GM11168 (cell line): ENCODE results near the gene GYS1.
"Not testable (repeated sequence)": the region's sequence is repeated elsewhere in the genome, so short reads cannot be mapped to it uniquely, and the experiment has no call there.

Experiments
- in situ Hi-C: fragments of 300-500 bp; cut with MboI; formaldehyde crosslinking; loops from one replicate; pipeline ENCODE4 v1.12.0; 2022; ENCODE audit warnings: low sequenced_read_pairs; ENCODE audit not compliant: unreplicated experiment

The GYS1 gene

GRCh38 chr19:48950159-48950558, 43.0 kb downstream of the GYS1 start:
- in situ Hi-C loops, result no loop called here

- in situ Hi-C loops, result no loop called here
Observed at GRCh38 chr19:48947258-48947542, 45.9 kb downstream of the GYS1 start.

GRCh38 chr19:48946463-48947257, 46.4 kb downstream of the GYS1 start:
- in situ Hi-C loops, result no loop called here

- in situ Hi-C loops, result no loop called here
Observed at GRCh38 chr19:48945817-48946216, 47.3 kb downstream of the GYS1 start.

- in situ Hi-C loops, result no loop called here
Observed at GRCh38 chr19:48945415-48945814, 47.7 kb downstream of the GYS1 start.

- in situ Hi-C loops, result no loop called here
Observed at GRCh38 chr19:48943081-48943480, 50.0 kb downstream of the GYS1 start.

- in situ Hi-C loops, result no loop called here
Observed at GRCh38 chr19:48940902-48941301, 52.2 kb downstream of the GYS1 start.

- in situ Hi-C loops, result no loop called here
Observed at GRCh38 chr19:48938256-48938655, 54.9 kb downstream of the GYS1 start.

- in situ Hi-C loops, result no loop called here
Observed at GRCh38 chr19:48935864-48936263, 57.2 kb downstream of the GYS1 start.

GRCh38 chr19:48934837-48935236, 58.3 kb downstream of the GYS1 start:
- in situ Hi-C loops, result no loop called here

- in situ Hi-C loops, result no loop called here
Observed at GRCh38 chr19:48933382-48933932, 59.7 kb downstream of the GYS1 start, which contains the start of gene DHDH. DHDH (plus strand) TSS chr19:48933699; CDS start chr19:48933722, 23 bp downstream.

GRCh38 chr19:48928164-48929025, 64.7 kb downstream of the GYS1 start:
- in situ Hi-C loops, result no loop called here

GRCh38 chr19:48927692-48928091, 65.4 kb downstream of the GYS1 start:
- in situ Hi-C loops, result not testable (repeated sequence)

GRCh38 chr19:48926909-48927308, 66.2 kb downstream of the GYS1 start:
- in situ Hi-C loops, result no loop called here

GRCh38 chr19:48925890-48926289, 67.2 kb downstream of the GYS1 start:
- in situ Hi-C loops, result not testable (repeated sequence)

GRCh38 chr19:48925240-48925843, 67.8 kb downstream of the GYS1 start:
- in situ Hi-C loops, result no loop called here

- in situ Hi-C loops, result no loop called here
Observed at GRCh38 chr19:48922548-48923490, 70.3 kb downstream of the GYS1 start.

GRCh38 chr19:48921721-48922500, 71.2 kb downstream of the GYS1 start:
- in situ Hi-C loops, result no loop called here

- in situ Hi-C loops, result no loop called here
Observed at GRCh38 chr19:48920949-48921348, 72.2 kb downstream of the GYS1 start.
